GM23338 (cell line): ENCODE data around the gene PAIP1. TPM values are rescaled to one million over a fixed set of nuclear protein-coding genes. Genes with fewer than 3 reads are reported as not detected.

Experiments
- ATAC-seq: fragments of 200-7000 bp; cut with Tn5 transposase; 3 replicates; pipeline ENCODE4 v1.9.1; 2020
- DNase-seq: peaks from one replicate; pipeline ENCODE4 v3.0.0-alpha.2; 2015; ENCODE audit warnings: low spot score
- H2AFZ ChIP-seq: fragments of 200-600 bp; sonication (generic); 2 replicates; pipeline ENCODE4 v1.8.0; 2016; ENCODE audit warnings: antibody characterized with exemption, mild to moderate bottlenecking, moderate library complexity
- H3F3A ChIP-seq: fragments of 200-600 bp; sonication (generic); replicated peaks from 2 replicates; pipeline ENCODE4 v1.8.0; 2017; ENCODE audit warnings: antibody characterized with exemption, mixed run types, low read depth
- H3K27ac ChIP-seq: fragments of 200-600 bp; sonication (generic); 2 replicates; pipeline ENCODE4 v1.6.1; 2016; ENCODE audit warnings: low read depth
- H3K27me3 ChIP-seq: fragments of 200-600 bp; sonication (generic); 2 replicates; pipeline ENCODE4 v1.8.0; 2016; ENCODE audit warnings: mild to moderate bottlenecking, mixed run types, moderate library complexity; ENCODE audit not compliant: insufficient read depth
- H3K36me3 ChIP-seq: fragments of 200-600 bp; sonication (generic); 2 replicates; pipeline ENCODE4 v1.8.0; 2016; ENCODE audit warnings: mild to moderate bottlenecking; ENCODE audit not compliant: insufficient read depth
- H3K4me1 ChIP-seq: fragments of 200-600 bp; sonication (generic); 2 replicates; pipeline ENCODE4 v1.8.0; 2016; ENCODE audit warnings: mild to moderate bottlenecking, moderate library complexity; ENCODE audit not compliant: insufficient read depth
- H3K4me2 ChIP-seq: fragments of 200-600 bp; sonication (generic); 2 replicates; pipeline ENCODE4 v1.7.1; 2017; ENCODE audit warnings: mixed run types
- H3K4me3 ChIP-seq: fragments of 200-600 bp; sonication (generic); 2 replicates; pipeline ENCODE4 v1.6.1; 2016; ENCODE audit warnings: mixed run types
- H3K79me2 ChIP-seq: fragments of 200-600 bp; sonication (generic); replicated peaks from 2 replicates; pipeline ENCODE4 v1.8.0; 2017; ENCODE audit warnings: mild to moderate bottlenecking; ENCODE audit not compliant: insufficient read depth
- H3K9me2 ChIP-seq: fragments of 200-600 bp; sonication (generic); 2 replicates; pipeline ENCODE4 v1.8.0; 2017; ENCODE audit not compliant: insufficient read depth
- H4K20me1 ChIP-seq: fragments of 200-600 bp; sonication (generic); replicated peaks from 2 replicates; pipeline ENCODE4 v1.8.0; 2017; ENCODE audit warnings: mild to moderate bottlenecking; ENCODE audit not compliant: insufficient read depth
- H3K27ac Mint-ChIP-seq: 2 replicates; pipeline ENCODE4 v1.8.0; 2020; ENCODE audit warnings: inconsistent platforms, mild to moderate bottlenecking, moderate library complexity, mixed read lengths
- H3K27me3 Mint-ChIP-seq: 3 replicates; pipeline ENCODE4 v1.8.0; 2022; ENCODE audit warnings: low read depth, mild to moderate bottlenecking, moderate library complexity, mixed read lengths, inconsistent platforms; ENCODE audit not compliant: insufficient read depth, poor library complexity
- H3K36me3 Mint-ChIP-seq: 3 replicates; pipeline ENCODE4 v1.8.0; 2021; ENCODE audit warnings: low read depth, mild to moderate bottlenecking, inconsistent platforms, moderate library complexity, mixed read lengths
- H3K4me1 Mint-ChIP-seq: 3 replicates; pipeline ENCODE4 v1.8.0; 2020; ENCODE audit warnings: mild to moderate bottlenecking, inconsistent platforms, mixed read lengths
- H3K4me3 Mint-ChIP-seq: 3 replicates; pipeline ENCODE4 v1.8.0; 2021; ENCODE audit warnings: moderate library complexity, mild to moderate bottlenecking, inconsistent platforms, mixed read lengths
- H3K9me3 Mint-ChIP-seq: 3 replicates; pipeline ENCODE4 v1.8.0; 2020; ENCODE audit warnings: moderate library complexity, mild to moderate bottlenecking, inconsistent platforms, mixed read lengths
- CTCF ChIP-seq, 2 experiments: fragments of 200-600 bp in 1 of 2; sonication (generic) in 1 of 2; conservative IDR thresholded peaks; 2 replicates each; pipeline versions ENCODE4 v1.5.1 to v1.6.1; 2016 to 2017; ENCODE audit warnings: antibody characterized with exemption in 2 of 2, low read depth in 2 of 2, mild to moderate bottlenecking in 2 of 2, moderate library complexity in 1 of 2
- EZH2 ChIP-seq: fragments of 200-600 bp; sonication (generic); IDR thresholded peaks from one replicate; pipeline ENCODE4 v1.8.0; 2017; ENCODE audit warnings: antibody characterized with exemption, mild to moderate bottlenecking, low read depth; ENCODE audit not compliant: unreplicated experiment
- EZH2phosphoT487 ChIP-seq: fragments of 200-600 bp; sonication (generic); IDR thresholded peaks from one replicate; pipeline ENCODE4 v1.8.1; 2018; ENCODE audit warnings: antibody characterized with exemption; ENCODE audit not compliant: unreplicated experiment
- NANOG ChIP-seq: IDR thresholded peaks from 2 replicates; pipeline ENCODE4 v1.6.1; 2016; ENCODE audit warnings: antibody characterized with exemption, borderline replicate concordance
- STAT1 ChIP-seq: IDR thresholded peaks from one replicate; pipeline ENCODE4 v1.6.1; 2016; ENCODE audit warnings: antibody characterized with exemption; ENCODE audit not compliant: unreplicated experiment
- polyA plus RNA-seq: library from polyadenylated mRNA; unstranded; fragments of >200 nt; fragmentation: Nextera tagmentation; extraction: Ambion mirVana; gene quantifications from 2 replicates; pipeline ENCODE4 v1.2.1, GENCODE V29; 2016
- total RNA-seq: library from RNA; depleted of rRNA; stranded (reverse); fragments of >200 nt; shearing (Covaris generic); gene quantifications from 2 replicates; pipeline ENCODE4 v1.2.3, GENCODE V29; 2014
- TF ChIP-seq, protein P1 (sequence below): fragments of 250-450 bp; sonication (Bioruptor Pico); IDR thresholded peaks from 2 replicates; pipeline ENCODE4 v1.5.0; 2020; ENCODE audit warnings: mild to moderate bottlenecking, moderate library complexity
- TF ChIP-seq, protein P2 (sequence below): IDR thresholded peaks from one replicate; pipeline ENCODE4 v1.6.1; 2018; ENCODE audit warnings: antibody characterized with exemption; ENCODE audit not compliant: unreplicated experiment

PAIP1 gene
- total and polyA plus RNA-seq, 2 experiments from 2014 or later: 108 to 140 TPM

- TF ChIP-seq, protein P1, sequence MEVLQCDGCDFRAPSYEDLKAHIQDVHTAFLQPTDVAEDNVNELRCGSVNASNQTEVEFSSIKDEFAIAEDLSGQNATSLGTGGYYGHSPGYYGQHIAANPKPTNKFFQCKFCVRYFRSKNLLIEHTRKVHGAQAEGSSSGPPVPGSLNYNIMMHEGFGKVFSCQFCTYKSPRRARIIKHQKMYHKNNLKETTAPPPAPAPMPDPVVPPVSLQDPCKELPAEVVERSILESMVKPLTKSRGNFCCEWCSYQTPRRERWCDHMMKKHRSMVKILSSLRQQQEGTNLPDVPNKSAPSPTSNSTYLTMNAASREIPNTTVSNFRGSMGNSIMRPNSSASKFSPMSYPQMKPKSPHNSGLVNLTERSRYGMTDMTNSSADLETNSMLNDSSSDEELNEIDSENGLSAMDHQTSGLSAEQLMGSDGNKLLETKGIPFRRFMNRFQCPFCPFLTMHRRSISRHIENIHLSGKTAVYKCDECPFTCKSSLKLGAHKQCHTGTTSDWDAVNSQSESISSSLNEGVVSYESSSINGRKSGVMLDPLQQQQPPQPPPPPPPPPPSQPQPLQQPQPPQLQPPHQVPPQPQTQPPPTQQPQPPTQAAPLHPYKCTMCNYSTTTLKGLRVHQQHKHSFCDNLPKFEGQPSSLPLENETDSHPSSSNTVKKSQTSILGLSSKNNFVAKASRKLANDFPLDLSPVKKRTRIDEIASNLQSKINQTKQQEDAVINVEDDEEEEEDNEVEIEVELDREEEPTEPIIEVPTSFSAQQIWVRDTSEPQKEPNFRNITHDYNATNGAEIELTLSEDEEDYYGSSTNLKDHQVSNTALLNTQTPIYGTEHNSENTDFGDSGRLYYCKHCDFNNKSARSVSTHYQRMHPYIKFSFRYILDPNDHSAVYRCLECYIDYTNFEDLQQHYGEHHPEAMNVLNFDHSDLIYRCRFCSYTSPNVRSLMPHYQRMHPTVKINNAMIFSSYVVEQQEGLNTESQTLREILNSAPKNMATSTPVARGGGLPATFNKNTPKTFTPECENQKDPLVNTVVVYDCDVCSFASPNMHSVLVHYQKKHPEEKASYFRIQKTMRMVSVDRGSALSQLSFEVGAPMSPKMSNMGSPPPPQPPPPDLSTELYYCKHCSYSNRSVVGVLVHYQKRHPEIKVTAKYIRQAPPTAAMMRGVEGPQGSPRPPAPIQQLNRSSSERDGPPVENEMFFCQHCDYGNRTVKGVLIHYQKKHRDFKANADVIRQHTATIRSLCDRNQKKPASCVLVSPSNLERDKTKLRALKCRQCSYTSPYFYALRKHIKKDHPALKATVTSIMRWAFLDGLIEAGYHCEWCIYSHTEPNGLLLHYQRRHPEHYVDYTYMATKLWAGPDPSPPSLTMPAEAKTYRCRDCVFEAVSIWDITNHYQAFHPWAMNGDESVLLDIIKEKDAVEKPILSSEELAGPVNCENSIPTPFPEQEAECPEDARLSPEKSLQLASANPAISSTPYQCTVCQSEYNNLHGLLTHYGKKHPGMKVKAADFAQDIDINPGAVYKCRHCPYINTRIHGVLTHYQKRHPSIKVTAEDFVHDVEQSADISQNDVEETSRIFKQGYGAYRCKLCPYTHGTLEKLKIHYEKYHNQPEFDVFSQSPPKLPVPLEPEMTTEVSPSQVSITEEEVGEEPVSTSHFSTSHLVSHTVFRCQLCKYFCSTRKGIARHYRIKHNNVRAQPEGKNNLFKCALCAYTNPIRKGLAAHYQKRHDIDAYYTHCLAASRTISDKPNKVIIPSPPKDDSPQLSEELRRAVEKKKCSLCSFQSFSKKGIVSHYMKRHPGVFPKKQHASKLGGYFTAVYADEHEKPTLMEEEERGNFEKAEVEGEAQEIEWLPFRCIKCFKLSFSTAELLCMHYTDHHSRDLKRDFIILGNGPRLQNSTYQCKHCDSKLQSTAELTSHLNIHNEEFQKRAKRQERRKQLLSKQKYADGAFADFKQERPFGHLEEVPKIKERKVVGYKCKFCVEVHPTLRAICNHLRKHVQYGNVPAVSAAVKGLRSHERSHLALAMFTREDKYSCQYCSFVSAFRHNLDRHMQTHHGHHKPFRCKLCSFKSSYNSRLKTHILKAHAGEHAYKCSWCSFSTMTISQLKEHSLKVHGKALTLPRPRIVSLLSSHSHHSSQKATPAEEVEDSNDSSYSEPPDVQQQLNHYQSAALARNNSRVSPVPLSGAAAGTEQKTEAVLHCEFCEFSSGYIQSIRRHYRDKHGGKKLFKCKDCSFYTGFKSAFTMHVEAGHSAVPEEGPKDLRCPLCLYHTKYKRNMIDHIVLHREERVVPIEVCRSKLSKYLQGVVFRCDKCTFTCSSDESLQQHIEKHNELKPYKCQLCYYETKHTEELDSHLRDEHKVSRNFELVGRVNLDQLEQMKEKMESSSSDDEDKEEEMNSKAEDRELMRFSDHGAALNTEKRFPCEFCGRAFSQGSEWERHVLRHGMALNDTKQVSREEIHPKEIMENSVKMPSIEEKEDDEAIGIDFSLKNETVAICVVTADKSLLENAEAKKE: no peak
- TF ChIP-seq NANOG (no peak), EZH2phosphoT487 (no peak), STAT1 (no peak), EZH2 (no peak)
- TF ChIP-seq, protein P2, sequence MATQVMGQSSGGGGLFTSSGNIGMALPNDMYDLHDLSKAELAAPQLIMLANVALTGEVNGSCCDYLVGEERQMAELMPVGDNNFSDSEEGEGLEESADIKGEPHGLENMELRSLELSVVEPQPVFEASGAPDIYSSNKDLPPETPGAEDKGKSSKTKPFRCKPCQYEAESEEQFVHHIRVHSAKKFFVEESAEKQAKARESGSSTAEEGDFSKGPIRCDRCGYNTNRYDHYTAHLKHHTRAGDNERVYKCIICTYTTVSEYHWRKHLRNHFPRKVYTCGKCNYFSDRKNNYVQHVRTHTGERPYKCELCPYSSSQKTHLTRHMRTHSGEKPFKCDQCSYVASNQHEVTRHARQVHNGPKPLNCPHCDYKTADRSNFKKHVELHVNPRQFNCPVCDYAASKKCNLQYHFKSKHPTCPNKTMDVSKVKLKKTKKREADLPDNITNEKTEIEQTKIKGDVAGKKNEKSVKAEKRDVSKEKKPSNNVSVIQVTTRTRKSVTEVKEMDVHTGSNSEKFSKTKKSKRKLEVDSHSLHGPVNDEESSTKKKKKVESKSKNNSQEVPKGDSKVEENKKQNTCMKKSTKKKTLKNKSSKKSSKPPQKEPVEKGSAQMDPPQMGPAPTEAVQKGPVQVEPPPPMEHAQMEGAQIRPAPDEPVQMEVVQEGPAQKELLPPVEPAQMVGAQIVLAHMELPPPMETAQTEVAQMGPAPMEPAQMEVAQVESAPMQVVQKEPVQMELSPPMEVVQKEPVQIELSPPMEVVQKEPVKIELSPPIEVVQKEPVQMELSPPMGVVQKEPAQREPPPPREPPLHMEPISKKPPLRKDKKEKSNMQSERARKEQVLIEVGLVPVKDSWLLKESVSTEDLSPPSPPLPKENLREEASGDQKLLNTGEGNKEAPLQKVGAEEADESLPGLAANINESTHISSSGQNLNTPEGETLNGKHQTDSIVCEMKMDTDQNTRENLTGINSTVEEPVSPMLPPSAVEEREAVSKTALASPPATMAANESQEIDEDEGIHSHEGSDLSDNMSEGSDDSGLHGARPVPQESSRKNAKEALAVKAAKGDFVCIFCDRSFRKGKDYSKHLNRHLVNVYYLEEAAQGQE: no peak
Observed at GRCh38 chr5:43553381-43553780, 3.5 kb downstream of the PAIP1 start (continued).

DNA sequence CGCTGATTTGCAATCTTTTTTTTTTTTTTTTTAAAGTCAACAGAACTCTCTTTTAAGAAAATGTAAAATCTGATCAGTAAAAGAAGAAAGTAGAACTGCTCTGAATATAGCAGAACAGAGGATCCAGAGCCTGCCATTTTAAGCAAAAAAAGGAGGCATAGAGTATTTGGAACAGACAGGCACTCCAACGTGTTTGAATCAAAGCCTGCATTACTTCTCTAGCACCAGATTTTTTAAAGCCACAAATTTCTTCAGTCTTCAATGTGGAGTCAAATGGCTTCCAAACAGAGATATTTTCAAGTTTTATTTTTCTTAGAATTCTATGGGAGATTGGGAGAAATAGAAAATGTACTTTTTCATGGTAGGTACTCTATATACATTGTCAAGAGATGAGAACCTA, 5.1 kb downstream of the PAIP1 start:
- Mint-ChIP-seq H3K36me3 (peaks cover 34% of the 10 kb centered on the region), H3K4me3 (no peak overlapping the region), H3K27me3 (peaks cover 6% of the 10 kb centered on the region), H3K9me3 (no peaks in the 10 kb centered on the region), H3K4me1 (peaks cover 6% of the 10 kb centered on the region; the same call in 1 of the 3 replicates), H3K27ac (no peak overlapping the region)
- Histone ChIP-seq H3F3A (no peaks in the 10 kb centered on the region), H4K20me1 (peaks cover 30% of the 10 kb centered on the region), H3K27ac (no peak overlapping the region), H3K9me2 (no peaks in the 10 kb centered on the region), H2AFZ (no peak overlapping the region), H3K4me3 (no peak overlapping the region), H3K27me3 (no peaks in the 10 kb centered on the region), H3K4me2 (no peak overlapping the region), H3K36me3 (peaks cover 38% of the 10 kb centered on the region), H3K79me2 (peaks cover 91% of the 10 kb centered on the region), H3K4me1 (peaks cover 21% of the 10 kb centered on the region)
- DNase-seq (no peak), ATAC-seq (no peak)
- no peak for TF ChIP-seq NANOG
- no peak for TF ChIP-seq CTCF (conservative IDR thresholded peaks at IDR 0.05; ENCODE audit: low read depth in 2 of 2)
